HG03378 (cell line): Measurements from ENCODE around the gene TRIM25.

Experiments
- ATAC-seq: cut with Tn5 transposase; IDR thresholded peaks from one replicate; pipeline ENCODE4 v1.9.1; 2021; ENCODE audit warnings: mild to moderate bottlenecking, moderate library complexity; ENCODE audit not compliant: unreplicated experiment

The TRIM25 gene

DNA sequence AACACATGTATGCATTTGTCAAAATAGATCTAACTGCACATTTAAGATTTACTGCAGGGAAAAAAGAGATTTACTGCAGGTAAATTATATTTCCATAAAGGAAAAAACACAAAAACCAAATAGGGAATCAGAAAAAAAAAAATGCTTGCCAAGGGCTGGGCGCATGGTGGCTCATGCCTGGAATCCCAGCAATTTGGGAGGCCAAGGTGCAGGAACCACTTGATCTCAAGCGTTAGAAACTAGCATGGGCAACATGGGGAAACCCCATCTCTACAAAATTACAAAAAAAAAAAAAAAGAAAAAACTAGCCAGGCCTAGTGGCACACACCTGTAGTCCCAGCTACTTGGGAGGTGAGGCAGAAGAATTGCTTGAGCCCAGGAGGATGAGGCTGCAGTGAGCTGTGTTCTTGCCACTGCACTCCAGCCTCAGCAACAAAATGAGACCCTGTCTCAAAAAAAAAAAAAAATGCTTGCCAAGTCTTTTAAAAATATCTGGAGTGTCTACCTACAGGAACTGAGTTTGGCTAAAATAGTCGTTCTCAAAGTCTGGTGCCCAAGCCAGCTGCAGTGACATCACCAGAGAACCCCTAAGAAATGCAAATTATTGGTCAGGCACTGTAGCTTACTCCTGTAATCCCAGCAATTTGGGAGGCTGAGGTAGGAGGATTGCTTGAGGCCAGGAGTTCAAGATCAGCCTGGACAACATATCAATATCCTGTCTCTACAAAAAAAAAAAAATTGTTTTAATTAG is 17.5 kb downstream of the TRIM25 start:
- no peak for ATAC-seq

DNA sequence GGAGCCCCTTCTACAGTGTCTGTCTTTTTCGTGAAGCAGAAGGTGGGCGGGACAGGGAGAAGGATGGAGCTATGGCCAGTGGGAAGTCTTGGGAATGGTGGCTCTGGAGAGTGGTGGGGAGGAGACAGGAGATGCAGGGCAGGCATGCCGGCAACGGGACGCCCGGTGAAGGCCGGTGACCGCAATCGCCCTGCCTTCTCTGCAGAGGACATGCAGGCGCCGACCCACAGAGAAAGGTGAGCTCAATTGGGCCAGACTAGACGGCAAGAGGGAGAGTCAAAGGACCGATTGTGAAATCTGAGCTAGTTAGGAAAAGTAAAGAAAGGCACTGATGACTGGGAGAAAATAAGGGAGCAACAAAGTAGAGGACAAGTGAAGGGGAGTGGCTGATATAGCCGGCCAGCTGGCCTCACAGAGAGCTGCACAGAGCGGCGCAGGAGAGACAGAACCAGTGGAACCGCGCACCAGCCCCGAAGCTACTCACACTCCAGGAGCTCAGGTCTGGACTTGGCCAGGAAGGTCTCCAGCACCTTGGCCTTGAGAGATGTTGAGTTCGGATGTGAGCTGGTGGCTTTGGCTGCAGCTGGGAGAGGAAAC is 18.9 kb downstream of the TRIM25 start:
- no peak for ATAC-seq

DNA sequence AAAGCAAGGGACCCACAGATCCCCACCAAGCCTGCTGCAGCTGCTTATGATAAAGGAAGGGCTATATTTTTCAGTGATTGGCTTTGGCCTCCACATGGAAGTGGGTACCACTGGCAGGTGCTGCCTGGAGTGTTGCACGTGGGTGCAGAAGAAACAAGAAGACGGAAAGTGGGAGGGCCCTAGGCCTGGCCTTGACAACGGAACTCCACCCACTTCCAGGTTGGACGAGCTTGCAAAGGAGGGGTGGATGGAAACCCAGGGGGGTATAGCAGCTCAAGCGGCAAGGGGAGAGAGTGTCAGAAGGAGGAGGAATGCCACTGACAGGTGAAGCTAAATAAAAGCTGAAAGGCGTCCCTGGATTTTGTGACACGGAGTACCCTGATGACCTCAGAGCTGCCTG is 20.3 kb downstream of the TRIM25 start:
- no peak for ATAC-seq

DNA sequence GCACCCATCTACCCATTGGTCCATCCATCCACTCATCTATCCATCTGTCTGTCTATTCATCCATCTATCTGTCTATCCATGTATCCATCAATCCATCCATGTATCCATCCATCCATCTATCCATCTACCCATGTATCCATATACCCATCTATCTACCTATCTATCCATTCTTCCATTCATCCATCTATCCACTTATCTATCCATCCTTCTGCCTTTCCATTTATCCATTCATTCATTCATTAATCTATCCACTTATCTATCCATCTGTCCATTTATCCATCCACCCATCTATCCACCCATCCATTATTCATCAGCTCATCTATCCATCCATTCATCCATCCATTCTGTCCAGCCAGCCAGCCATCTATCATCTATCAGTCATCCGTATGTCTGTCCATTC is 21.5 kb downstream of the TRIM25 start:
- ATAC-seq, result no peak

DNA sequence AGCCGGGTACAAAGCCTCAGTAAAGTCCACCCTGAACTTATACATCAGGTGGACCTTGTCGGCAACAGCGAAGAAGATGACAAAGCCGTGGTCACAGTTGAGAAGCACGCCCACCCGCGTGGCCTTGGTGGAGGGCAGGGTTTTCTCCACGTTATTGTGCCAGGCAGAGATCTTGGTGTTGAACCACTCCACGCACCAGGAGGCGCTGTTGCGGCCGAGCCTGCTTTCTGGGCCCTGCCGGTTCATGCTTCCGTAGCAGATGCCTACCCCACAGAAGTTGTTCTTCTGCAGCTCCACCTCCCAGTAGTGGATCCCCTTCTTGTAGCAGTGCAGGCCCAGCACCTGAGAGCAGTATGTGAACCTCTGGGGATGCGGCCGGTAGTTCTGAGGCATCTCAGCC is 22.1 kb downstream of the TRIM25 start:
- ATAC-seq, result no peak

DNA sequence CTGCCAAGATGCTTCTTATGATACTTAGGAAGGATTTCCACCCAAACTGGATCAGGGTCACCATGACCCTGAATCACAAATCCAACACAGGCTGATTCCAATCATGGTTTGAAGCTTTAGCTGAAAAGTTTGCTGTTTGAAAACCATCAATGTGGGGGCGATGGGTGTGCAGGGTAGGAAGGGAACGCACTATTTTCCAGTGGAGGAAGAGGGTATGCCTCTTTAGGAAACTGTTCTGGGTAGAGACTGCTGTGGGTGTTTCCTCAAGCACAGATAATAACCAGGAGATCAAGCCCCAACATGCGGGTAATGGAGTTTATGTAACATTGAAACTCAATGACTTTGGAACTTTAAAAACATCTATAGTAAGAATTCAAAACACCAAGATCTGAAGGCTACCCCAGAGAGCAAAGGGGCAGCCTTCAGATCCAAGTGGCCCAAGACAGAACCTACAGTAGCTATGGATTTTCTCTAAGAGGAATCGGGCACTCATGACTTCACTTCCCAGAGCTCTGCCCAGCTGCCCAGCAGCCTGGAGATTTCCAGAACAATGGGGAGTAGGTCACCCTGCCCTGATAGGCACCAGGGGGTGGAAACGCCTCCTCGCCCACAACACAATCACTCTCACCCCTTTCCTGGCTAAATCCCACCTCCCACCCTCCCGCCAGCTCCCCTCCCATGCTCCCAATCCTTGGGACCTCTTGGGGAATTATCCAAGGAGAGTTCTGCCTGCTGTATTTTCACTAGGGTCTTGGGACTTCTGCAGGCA is 22.8 kb downstream of the TRIM25 start:
- ATAC-seq, result no peak

DNA sequence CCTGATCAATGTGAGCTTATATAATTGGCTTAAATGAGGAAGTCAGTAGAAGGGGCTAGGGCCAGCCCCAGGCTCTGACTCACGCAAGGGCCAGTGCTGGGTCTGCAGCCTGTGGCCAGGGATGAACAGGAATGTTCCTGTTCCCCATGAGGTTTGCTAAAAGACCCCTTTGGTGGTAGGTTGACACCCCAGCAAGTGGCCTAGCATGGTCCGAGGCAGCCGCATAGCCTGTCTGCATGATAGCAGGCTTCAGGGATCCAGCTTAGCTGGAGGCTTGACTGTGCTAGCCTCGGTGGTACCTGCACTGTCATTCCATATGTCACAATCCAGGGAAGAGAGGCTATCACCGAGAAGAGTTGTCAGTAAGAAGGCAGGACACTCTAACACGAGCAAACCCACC is 23.5 kb downstream of the TRIM25 start:
- ATAC-seq, result no peak

DNA sequence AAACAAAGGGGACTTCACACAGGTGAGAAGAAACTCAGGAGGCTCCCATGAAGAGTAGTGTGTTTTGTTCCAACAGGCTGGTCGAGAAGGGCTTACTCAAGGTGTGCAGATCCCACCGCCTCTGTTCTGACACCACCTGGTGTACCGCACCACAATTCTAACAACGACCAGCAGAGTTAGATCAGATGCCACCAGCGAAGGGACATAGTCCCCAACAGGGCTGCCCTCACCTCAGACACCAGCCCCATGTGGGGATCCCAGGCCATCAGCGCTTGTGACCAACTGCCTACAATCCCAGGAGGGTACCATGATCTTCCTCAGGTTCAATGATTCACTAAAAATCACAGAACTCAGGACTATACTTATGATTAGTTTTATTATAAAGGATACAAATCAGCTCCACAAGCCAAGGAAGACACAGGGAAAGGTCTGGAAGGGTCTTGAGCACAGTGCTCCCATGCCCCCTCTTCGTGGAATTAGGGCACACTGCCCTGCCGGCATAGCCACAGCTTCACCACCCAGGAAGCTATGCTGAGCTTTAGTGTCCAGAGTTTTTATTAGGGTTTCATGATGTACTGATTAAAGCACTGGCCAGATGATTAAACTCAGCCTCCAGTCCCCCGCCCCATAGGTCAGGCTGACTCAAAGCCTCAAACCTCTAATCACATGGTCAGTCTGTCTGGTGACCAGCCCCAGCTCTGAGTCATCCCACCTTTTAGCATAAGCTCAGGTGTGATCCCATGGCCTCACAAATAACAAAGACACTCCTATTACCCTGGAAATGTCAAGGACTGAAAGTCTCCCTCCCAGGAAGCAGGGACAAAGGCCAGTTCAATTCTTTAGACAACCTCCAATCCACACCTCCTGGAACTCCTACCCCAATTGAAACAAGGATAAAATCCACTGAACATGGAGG is 26.0 kb downstream of the TRIM25 start:
- no peak for ATAC-seq

DNA sequence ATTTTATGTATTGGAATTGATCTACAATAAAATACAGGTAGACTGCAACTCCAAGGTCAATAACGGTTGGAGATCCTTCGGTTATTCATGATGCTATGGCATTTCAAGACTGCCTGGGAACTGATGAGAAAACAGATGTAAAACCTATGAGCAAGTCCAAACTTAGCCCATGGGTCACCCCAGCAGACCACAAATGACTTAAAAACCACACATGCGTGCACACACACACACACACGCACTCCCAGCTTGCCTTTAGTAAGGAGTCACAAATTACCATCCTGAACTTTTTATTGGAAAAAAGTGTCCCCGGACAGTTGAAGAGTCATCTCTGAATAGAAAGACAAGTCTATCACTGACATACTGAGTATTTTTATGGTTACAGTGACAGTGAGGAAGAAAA is 26.7 kb downstream of the TRIM25 start:
- ATAC-seq, result no peak

DNA sequence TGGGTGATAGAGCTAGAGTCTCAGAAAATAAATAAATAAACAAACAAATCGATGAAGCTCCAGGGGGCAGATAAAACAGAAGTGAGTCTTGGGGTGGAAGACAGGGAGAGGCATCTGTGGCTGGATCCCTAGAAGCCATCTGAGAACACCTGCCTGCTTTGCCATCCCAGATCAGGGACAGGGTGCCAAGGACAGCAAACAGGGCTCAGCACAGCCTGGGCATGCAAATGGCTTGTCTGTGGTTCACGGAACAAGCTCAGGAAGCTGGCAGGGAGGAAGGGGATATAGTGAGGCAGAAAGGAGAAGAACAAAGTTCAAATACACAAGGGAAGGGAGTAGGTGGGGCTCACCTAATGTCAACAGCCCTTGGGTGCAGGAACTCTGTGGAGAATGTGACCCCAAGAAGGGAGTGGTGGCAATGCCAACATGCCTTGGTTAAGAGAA is 27.5 kb downstream of the TRIM25 start:
- no peak for ATAC-seq

DNA sequence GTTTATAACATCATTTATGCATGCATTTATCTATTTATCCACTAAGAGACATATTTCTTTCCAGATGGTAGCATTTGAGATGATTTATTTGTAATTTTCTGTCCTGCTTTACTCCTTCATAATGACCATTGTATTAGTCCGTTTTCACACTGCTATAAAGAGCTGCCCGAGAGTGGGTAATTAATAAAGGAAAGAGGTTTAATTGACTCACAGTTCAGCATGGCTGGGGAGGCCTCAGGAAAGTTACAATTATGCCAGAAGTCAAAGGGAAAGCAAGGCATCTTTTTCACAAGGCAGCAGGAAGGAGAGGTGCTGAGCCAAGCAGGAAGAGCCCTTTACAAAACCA is 28.6 kb downstream of the TRIM25 start:
- no peak for ATAC-seq

DNA sequence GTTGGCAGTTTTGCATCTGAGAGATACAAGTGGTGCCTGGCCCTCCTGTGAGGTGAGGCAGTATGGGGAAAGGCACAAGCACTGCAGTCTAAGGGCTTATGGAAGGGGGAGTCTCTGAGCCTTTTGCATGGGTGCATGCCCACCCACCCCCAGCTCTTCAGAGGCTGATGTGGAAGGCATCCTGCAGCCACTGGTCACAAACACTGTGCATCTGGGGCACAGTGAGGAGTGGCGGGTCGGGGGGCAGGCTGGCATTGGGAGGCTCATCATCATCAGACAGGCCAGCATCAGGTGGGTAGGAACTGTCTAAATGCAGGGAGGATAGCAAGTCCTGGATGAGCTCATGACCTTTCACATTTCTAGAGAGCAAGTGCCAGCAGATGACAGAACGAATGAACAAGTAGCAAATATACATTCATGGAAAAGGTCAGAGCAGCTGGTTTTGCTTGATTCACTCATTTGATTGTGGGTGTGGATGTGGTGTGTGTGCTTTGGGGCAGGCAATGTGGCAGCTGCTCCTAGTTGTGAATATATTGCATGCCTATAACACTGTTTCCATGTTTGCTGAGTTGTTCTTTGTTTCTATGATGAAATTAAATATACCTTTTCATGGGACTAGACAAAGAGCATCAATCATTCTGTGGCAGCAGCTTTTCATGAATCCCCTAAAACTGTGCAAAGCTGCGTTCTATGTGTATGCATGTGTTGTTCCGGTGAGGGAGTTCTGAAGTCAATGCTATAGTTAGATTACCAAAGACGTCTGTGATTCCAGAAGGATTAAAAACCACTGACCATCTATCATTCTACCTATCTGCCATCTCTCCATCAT is 29.2 kb downstream of the TRIM25 start:
- ATAC-seq, result no peak

DNA sequence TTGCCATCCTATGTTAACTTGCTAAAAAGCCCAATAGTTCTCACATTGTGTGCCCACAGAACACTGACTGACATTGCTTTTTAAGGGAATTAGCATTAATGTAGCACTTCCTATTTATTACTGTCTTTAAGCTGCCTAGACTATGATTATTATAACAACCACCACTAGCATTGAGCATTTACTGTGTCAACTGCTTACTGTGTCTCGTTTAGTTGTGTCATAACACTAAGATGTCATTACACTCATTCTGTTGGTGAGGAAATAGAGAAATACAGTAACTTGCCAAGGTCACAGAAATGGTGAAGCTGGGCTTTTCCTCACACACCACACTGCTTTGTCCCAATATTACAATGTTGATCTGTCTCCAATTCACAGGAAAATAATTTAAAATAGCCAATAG is 30.2 kb downstream of the TRIM25 start:
- ATAC-seq, result no peak

DNA sequence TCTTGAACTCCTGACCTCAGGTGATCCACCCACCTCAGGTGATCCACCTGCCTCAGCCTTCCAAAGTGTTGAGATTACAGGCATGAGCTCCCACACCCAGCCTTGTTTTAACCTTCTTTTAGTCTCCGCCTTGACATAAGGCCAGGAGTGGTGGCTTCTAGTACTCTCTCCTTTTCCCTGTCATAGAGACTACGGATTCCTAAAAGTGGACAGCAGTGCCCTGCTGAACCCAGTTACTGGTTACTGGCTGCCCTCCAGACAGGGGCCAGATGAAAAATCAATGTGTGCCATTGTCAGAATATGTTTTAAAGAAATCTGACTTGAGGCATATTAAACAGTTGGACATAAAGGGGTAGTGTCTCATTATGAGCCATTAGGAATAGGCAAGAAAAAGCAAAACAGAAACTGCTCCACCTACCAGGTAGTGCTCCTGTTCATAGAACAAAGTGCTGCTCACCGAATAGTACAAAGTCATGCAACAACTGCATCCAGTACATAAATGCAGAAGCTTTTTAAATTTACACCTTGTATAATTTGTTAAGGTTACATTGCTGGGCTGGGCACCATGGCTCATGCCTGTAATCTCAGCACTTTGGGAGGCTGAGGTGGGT is 32.1 kb downstream of the TRIM25 start:
- no peak for ATAC-seq

DNA sequence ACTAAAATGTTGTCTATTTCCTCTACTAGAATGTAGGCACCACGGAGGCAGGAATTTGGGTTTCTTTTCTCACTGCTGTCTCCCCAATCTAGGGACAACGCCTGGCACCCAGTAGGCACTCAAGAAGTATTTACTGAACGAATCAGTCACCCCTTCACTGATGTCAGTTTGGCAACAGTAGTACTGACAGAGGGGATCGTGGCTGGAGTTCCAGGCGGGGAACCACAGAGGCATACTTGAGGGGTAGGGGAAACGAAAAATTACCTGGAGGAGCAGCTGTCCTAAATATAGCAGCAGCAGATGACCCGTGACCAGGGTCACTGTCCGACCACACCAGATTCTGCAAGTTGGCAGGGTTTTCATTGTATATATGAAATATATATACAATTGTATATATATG is 33.3 kb downstream of the TRIM25 start:
- ATAC-seq, result no peak

DNA sequence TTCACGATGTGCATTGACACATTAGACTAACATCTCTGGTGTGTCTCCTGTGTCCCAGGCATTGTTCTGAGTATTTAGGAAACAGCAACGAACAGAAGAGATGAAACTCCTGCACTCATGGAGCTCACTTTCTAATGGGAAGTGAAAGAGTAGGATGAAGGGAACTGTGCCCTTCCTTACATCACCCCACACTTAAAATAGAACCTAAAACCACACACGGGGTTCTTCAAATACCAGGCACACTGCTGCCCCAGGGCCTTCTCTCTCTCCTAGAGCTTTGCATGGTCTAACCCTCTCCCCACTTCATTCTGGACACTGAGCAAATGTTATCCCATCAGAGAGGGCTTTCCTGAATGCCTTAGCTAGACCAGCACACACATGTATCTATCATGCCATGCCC is 33.7 kb downstream of the TRIM25 start:
- no peak for ATAC-seq

DNA sequence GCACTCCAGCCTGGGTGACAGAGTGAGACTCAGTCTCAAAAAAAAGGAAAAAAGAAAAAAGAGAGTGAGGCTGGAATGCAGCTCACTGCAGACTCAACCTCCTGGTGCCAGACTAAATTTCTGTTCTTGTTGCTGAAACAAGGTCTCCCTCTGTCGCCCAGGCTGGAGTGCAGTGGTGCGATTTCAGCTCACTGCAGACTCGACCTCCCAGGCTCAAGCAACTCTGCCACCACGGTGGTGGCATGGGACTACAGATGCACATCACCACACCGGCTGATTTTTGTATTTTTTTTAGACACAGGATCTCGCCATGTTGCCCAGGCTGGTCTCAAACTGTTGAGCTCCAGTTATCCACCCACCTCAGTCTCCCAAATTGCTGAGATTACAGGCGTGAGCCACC is 34.6 kb downstream of the TRIM25 start:
- ATAC-seq, result no peak

DNA sequence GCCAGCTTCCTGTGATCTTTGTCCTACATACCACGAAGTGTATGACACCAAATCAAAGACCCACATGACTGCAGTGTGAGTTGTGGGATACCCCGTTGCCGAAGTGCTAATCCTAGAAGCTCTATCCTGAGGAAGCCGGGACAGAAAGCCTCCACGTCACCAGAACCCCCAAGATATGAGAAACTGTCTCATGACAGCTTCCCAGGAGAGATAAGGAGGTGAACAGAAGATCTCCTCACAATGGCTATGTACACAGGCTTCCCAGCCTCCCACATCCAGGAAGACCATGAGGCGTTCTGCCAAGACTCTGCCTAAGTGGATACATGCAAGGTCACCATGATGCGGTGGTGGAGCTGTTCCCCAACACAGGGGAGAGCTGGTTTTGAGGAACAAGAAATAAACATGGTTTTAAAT is 37.1 kb downstream of the TRIM25 start:
- no peak for ATAC-seq

DNA sequence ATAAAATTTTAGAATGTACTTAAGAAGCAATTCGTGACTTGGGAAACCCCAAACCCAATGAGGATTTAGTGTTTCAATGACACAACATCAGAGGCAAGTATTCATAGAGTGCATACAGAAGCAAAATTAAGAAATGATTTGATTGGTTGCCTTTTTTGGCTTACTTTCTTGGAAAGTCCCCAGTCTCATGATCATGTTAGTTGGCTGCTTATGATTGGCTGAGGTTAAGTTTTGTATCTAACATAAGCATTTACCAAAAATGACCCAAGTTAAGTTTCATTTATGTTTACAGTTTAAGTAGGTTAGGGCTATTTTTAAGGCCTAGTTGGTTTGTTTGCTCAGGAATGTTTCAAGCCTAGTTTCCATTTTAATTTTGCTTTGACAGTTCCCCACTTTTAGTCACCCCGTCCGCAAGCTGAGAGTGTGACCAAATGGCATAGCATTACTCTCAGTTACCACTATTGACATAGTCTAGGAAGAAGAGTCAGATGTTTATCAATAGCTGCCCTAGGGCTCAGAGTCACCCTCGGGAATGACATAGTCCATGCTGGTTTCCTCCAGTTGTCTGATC is 43.7 kb downstream of the TRIM25 start:
- ATAC-seq, result peak; percentile 73

DNA sequence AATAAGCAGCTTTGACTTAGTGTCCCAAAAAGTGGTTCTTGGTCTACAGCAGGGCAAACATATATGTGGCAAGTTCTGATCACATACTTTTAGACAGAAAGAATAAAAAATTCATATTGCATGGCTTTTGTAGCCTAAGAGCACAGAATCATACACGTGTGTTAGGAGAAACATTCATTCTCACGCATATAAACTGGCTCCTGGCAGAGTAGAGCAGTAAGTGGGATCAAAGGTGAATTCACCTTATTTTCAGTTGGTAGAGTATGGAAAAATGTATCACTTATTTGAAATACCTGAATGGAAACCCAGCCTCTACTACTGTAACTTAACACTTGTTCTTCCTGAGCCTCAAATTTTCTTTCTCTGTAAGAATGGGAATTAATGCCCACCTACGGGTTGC is 45.1 kb downstream of the TRIM25 start:
- no peak for ATAC-seq
